ENCODE data around the gene GLRX. TPM values are rescaled to one million over a fixed set of nuclear protein-coding genes. Genes with fewer than 3 reads are reported as not detected.

The GLRX gene
- total RNA-seq, 6 experiments from 2014 or later = 40.2 to 228 (median 82.8) TPM

GRCh38 chr5:95868136-95868535 lies 45.6 kb upstream of the GLRX start:
- H3K4me3 ChIP-seq = no peak overlapping the region
- H3K9me3 ChIP-seq = no peaks in the 10 kb centered on the region
- DNase-seq (no peak), ATAC-seq (no peak)
- H3K36me3 ChIP-seq = no peaks in the 10 kb centered on the region
- no peak for TF ChIP-seq POLR2A (IDR thresholded peaks at IDR 0.05)
- TF ChIP-seq CTCF (IDR thresholded peaks at IDR 0.05) = no peak
- H3K27ac ChIP-seq = no peak overlapping the region
- no peaks in the 10 kb centered on the region for H3K27me3 ChIP-seq
- intact Hi-C loops (cut with DNase I) = no loop called here
- 92% methylated on average over 4 of the region's 4 CpGs for WGBS (ENCODE audit: insufficient coverage, low coverage, low lambda C conversion rate, missing lambda C conversion rate)
- peaks cover 0 to 43% (median 7%) of the 10 kb centered on the region in 4 donors for H3K4me1 ChIP-seq

GRCh38 chr5:95866435-95867040 lies 44.0 kb upstream of the GLRX start:
- peaks cover 0 to 43% (median 10%) of the 10 kb centered on the region in 4 donors for H3K4me1 ChIP-seq
- H3K27ac ChIP-seq = no peak overlapping the region
- peak in 1 of 3 donors; percentile 20 for DNase-seq
- TF ChIP-seq CTCF (IDR thresholded peaks at IDR 0.05) = no peak
- TF ChIP-seq POLR2A (IDR thresholded peaks at IDR 0.05) = no peak
- no peak overlapping the region for H3K4me3 ChIP-seq
- intact Hi-C loops (cut with DNase I) = no loop called here
- WGBS (ENCODE audit: insufficient coverage, low coverage, low lambda C conversion rate, missing lambda C conversion rate) = 100% methylated on average over 1 of the region's 1 CpG
- no peaks in the 10 kb centered on the region for H3K9me3 ChIP-seq
- H3K27me3 ChIP-seq = no peaks in the 10 kb centered on the region
- no peaks in the 10 kb centered on the region for H3K36me3 ChIP-seq
- no peak for ATAC-seq

GRCh38 chr5:95864944-95865504 lies 42.5 kb upstream of the GLRX start:
- ATAC-seq (peak in 3 of 4 donors; percentile 19 to 34 (median 23)), DNase-seq (peak in 1 of 3 donors; percentile 51)
- intact Hi-C loops (cut with DNase I) = no loop called here
- Histone ChIP-seq H3K36me3 (no peaks in the 10 kb centered on the region), H3K9me3 (no peaks in the 10 kb centered on the region), H3K4me3 (no peak overlapping the region), H3K27ac (peak overlapping the region in 2 of 3 donors; percentile 7 to 97), H3K4me1 (peaks cover 0 to 55% (median 12%) of the 10 kb centered on the region in 4 donors), H3K27me3 (no peaks in the 10 kb centered on the region)
- TF ChIP-seq CTCF (IDR thresholded peaks at IDR 0.05) (no peak), POLR2A (IDR thresholded peaks at IDR 0.05) (no peak)
- 23% methylated on average over 6 of the region's 6 CpGs for WGBS (ENCODE audit: insufficient coverage, low coverage, low lambda C conversion rate, missing lambda C conversion rate)

- intact Hi-C loops (cut with DNase I) = no loop called here
- H3K36me3 ChIP-seq = no peaks in the 10 kb centered on the region
- DNase-seq = no peak
- no peaks in the 10 kb centered on the region for H3K27me3 ChIP-seq
- peaks cover 0 to 60% (median 12%) of the 10 kb centered on the region in 4 donors for H3K4me1 ChIP-seq
- no peak for ATAC-seq
- no peaks in the 10 kb centered on the region for H3K9me3 ChIP-seq
- no peak for TF ChIP-seq POLR2A (IDR thresholded peaks at IDR 0.05)
- TF ChIP-seq CTCF (IDR thresholded peaks at IDR 0.05) = no peak
- 79% methylated on average over 1 of the region's 1 CpG for WGBS (ENCODE audit: insufficient coverage, low coverage, low lambda C conversion rate, missing lambda C conversion rate)
- H3K4me3 ChIP-seq = no peak overlapping the region
- H3K27ac ChIP-seq = peak overlapping the region in 2 of 3 donors; percentile 7 to 97
These were observed 41.9 kb upstream of the GLRX start for GRCh38 chr5:95864456-95864855.
